ENCODE results near the gene NME5. TPM values are rescaled to one million over a fixed set of nuclear protein-coding genes. Genes with fewer than 3 reads are reported as not detected.

Gene NME5
- total and polyA plus RNA-seq, 2 of the 13 experiments (the other 11 are each of a cell fraction or from before 2014, with no cell fraction given), result 0.18 TPM; not detected in 1

DNA sequence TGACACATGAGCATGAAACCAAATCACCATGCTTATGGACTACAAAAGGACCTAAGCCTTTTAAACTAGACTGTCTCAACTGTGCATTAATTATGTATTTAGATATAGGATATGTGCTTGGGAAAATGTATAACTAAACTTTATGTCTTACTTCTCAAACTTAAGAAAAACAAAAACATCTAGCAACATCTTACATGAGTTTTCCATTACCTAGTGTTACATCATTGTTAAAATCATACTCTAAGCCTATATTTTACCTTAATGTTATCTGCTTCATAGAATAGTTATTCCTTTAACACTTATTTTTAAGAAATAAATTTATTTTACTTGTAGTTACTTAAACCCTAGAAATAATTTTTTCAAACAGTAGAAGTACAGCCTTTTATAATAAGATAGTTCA, 24.0 kb downstream of the NME5 start (continued):
- TF ChIP-seq, protein P1, sequence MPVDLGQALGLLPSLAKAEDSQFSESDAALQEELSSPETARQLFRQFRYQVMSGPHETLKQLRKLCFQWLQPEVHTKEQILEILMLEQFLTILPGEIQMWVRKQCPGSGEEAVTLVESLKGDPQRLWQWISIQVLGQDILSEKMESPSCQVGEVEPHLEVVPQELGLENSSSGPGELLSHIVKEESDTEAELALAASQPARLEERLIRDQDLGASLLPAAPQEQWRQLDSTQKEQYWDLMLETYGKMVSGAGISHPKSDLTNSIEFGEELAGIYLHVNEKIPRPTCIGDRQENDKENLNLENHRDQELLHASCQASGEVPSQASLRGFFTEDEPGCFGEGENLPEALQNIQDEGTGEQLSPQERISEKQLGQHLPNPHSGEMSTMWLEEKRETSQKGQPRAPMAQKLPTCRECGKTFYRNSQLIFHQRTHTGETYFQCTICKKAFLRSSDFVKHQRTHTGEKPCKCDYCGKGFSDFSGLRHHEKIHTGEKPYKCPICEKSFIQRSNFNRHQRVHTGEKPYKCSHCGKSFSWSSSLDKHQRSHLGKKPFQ (CRISPR knock-in tag; IDR thresholded peaks at IDR 0.05; ENCODE audit: insufficient replicate concordance), result no peak
- TF ChIP-seq ZNF775 (CRISPR knock-in tag; IDR thresholded peaks at IDR 0.05; ENCODE audit: borderline replicate concordance), result no peak
- TF ChIP-seq U2AF2 (IDR thresholded peaks at IDR 0.05; ENCODE audit: low read depth, low read length), result no peak
- TF ChIP-seq, protein P2, sequence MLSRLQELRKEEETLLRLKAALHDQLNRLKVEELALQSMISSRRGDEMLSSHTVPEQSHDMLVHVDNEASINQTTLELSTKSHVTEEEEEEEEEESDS (CRISPR knock-in tag; IDR thresholded peaks at IDR 0.05; ENCODE audit: borderline replicate concordance), result no peak
- TF ChIP-seq ZNF782 (CRISPR knock-in tag; IDR thresholded peaks at IDR 0.05; ENCODE audit: borderline replicate concordance), result no peak
- TF ChIP-seq, protein P3, sequence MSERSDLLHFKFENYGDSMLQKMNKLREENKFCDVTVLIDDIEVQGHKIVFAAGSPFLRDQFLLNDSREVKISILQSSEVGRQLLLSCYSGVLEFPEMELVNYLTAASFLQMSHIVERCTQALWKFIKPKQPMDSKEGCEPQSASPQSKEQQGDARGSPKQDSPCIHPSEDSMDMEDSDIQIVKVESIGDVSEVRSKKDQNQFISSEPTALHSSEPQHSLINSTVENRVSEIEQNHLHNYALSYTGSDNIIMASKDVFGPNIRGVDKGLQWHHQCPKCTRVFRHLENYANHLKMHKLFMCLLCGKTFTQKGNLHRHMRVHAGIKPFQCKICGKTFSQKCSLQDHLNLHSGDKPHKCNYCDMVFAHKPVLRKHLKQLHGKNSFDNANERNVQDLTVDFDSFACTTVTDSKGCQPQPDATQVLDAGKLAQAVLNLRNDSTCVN (CRISPR knock-in tag; IDR thresholded peaks at IDR 0.05; ENCODE audit: borderline replicate concordance), result no peak

DNA sequence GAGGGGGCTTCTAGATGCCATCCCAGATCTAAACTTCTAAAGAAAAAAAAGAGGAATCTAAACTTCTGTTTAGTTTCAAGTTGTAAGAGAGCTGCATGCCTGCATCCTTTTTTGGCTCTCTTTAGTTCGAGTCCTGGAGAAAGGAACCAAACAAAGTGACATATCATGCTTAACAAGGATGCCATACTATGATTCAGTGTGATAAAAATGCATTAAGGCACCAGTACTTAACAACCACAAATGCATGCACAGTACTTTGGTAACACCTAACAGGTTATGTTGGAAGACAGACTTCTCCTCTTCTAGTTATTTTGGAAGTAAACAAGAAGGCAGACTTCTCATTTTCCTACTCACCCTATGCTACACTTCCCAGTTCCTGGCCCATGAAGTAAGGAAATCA, 27.3 kb downstream of the NME5 start:
- Histone ChIP-seq H2AFZ (ENCODE audit: low read length) (no peak overlapping the region), H3K27ac (ENCODE audit: extremely low read length, insufficient read depth, low read length) (no peak overlapping the region), H4K20me1 (ENCODE audit: insufficient read depth, low read length) (no peaks in the 10 kb centered on the region), H3K36me3 (replicated peaks in 1 of 2; ENCODE audit: control insufficient read depth in 1 of 2, insufficient read depth in 2 of 2, low read length in 2 of 2) (no peaks in the 10 kb centered on the region), H3K4me2 (ENCODE audit: low read depth, low read length) (no peak overlapping the region), H3K79me2 (ENCODE audit: insufficient read depth, low read length) (no peaks in the 10 kb centered on the region), H3K4me3 (replicated peaks in 1 of 3; ENCODE audit: insufficient read depth in 1 of 3, low read depth in 2 of 3, low read length in 3 of 3) (no peak overlapping the region), H3K27me3 (ENCODE audit: control insufficient read depth in 1 of 2, insufficient read depth in 2 of 2, low read length in 2 of 2) (no peaks in the 10 kb centered on the region), H3K4me1 (ENCODE audit: insufficient read depth, low read length) (peaks cover 12% of the 10 kb centered on the region), H3K9me3 (ENCODE audit: low read length) (no peaks in the 10 kb centered on the region), H3K9ac (ENCODE audit: insufficient read depth, low read depth, low read length) (no peak overlapping the region)
- intact Hi-C loops (cut with micrococcal nuclease; ENCODE audit: unreplicated experiment) (no loop called here), in situ Hi-C loops (cut with HindIII; ENCODE audit: extremely low pct_ligation_motif_present, low pct_unique_long_range_greater_than_20kb) (no loop called here)
- ChIA-PET CTCF (ENCODE audit: low intra/inter-chr PET ratio, low total read pairs) (no interaction called here), POLR2A (no interaction called here)
- BruUV-seq (replicated peaks), result no TSS peak
- 4% methylated on average over 1 of the region's 1 CpG for WGBS (ENCODE audit: low lambda C conversion rate)
- no peak for FAIRE-seq
- no peak for DNase-seq (ENCODE audit: low spot score)
- no peak for ATAC-seq
- no peak for TF ChIP-seq GABPA (IDR thresholded peaks at IDR 0.05; ENCODE audit: low read depth, low read length)
- TF ChIP-seq GABPA (CRISPR knock-in tag; IDR thresholded peaks at IDR 0.05; ENCODE audit: low read depth), result no peak
- TF ChIP-seq NFYC (CRISPR knock-in tag; IDR thresholded peaks at IDR 0.05), result no peak
- TF ChIP-seq, protein P4, sequence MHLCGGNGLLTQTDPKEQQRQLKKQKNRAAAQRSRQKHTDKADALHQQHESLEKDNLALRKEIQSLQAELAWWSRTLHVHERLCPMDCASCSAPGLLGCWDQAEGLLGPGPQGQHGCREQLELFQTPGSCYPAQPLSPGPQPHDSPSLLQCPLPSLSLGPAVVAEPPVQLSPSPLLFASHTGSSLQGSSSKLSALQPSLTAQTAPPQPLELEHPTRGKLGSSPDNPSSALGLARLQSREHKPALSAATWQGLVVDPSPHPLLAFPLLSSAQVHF (CRISPR knock-in tag; IDR thresholded peaks at IDR 0.05), result no peak
- TF ChIP-seq, protein P5, sequence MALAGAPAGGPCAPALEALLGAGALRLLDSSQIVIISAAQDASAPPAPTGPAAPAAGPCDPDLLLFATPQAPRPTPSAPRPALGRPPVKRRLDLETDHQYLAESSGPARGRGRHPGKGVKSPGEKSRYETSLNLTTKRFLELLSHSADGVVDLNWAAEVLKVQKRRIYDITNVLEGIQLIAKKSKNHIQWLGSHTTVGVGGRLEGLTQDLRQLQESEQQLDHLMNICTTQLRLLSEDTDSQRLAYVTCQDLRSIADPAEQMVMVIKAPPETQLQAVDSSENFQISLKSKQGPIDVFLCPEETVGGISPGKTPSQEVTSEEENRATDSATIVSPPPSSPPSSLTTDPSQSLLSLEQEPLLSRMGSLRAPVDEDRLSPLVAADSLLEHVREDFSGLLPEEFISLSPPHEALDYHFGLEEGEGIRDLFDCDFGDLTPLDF (CRISPR knock-in tag; IDR thresholded peaks at IDR 0.05), result no peak
- no peak for TF ChIP-seq REPIN1 (CRISPR knock-in tag; IDR thresholded peaks at IDR 0.05; ENCODE audit: borderline replicate concordance, low read depth)
- no peak for TF ChIP-seq ZNF263 (CRISPR knock-in tag; IDR thresholded peaks at IDR 0.05)
- TF ChIP-seq ZBTB1 (CRISPR knock-in tag; IDR thresholded peaks at IDR 0.05; ENCODE audit: borderline replicate concordance), result no peak
- TF ChIP-seq AGO1 (IDR thresholded peaks at IDR 0.05; ENCODE audit: low read depth, low read length, poor library complexity, severe bottlenecking), result no peak
- TF ChIP-seq ZNF883 (CRISPR knock-in tag; IDR thresholded peaks at IDR 0.05; ENCODE audit: not compliant biosample characterization), result no peak
- TF ChIP-seq TARDBP (CRISPR knock-in tag; IDR thresholded peaks at IDR 0.05), result no peak
- TF ChIP-seq ZKSCAN5 (CRISPR knock-in tag; IDR thresholded peaks at IDR 0.05), result no peak
